Right cardiac atrium (tissue), 5 donors: ENCODE measurements around the gene DCTD. TPM values are rescaled to one million over a fixed set of nuclear protein-coding genes. Genes with fewer than 3 reads are reported as not detected.
"Not testable (repeated sequence)": the region's sequence is repeated elsewhere in the genome, so short reads cannot be mapped to it uniquely, and the experiment has no call there.

Experiments
- ATAC-seq, 2 donors: fragments of 200-7000 bp; cut with Tn5 transposase; one replicate each; pipeline versions ENCODE4 v1.8.0 to v1.9.1; 2020; ENCODE audit warnings: moderate library complexity in 2 of 2, mild to moderate bottlenecking in 1 of 2
- DNase-seq, 3 donors: peaks; one replicate each; pipeline ENCODE4 v3.0.0-alpha.2; 2020
- H3K27ac ChIP-seq: one replicate; pipeline ENCODE4 v1.5.1; 2013; ENCODE audit warnings: mild to moderate bottlenecking, low read length, control low read depth, moderate library complexity
- H3K27me3 ChIP-seq: one replicate; pipeline ENCODE4 v1.6.1; 2013; ENCODE audit not compliant: control insufficient read depth, insufficient read depth
- H3K4me1 ChIP-seq: one replicate; pipeline ENCODE4 v1.6.1; 2013; ENCODE audit warnings: low read length; ENCODE audit not compliant: control insufficient read depth, insufficient read depth
- H3K4me3 ChIP-seq: one replicate; pipeline ENCODE4 v1.5.1; 2013; ENCODE audit warnings: low read length, control low read depth
- H3K9me3 ChIP-seq: one replicate; pipeline ENCODE4 v1.6.1; 2013; ENCODE audit warnings: low read length; ENCODE audit not compliant: control insufficient read depth
- WGBS: extraction: QIAGEN DNeasy Blood & Tissue Kit; methylation state at CpG from one replicate; pipeline ENCODE4 v1.1.7; 2013; 5-methylcytosine and 5-hydroxymethylcytosine counted together
- intact Hi-C, 4 donors: fragments of 100-400 bp; cut with DNase I; formaldehyde crosslinking; loops; one replicate each; pipeline versions ENCODE4 v1.11.0 to v1.14.0; 2022 to 2023
- polyA plus RNA-seq: library from polyadenylated mRNA; stranded (reverse); fragments of 200-250 nt; gene quantifications from one replicate; pipeline ENCODE4 v1.2.3, GENCODE V29; 2013
- total RNA-seq, 4 donors: library from RNA; stranded (reverse); fragmentation: NEBNext Ultra II Directional; extraction: Animal tissue kit (Norgen Biotek cat#: 25700); gene quantifications; one replicate each; pipeline ENCODE4 v1.2.1, GENCODE V29; 2021
- donor health status: healthy with polysubstance abuse.
- donor health status: DM: no; HTN: yes; CAD: no.
- donor health status: DM: no; HTN: no; CAD: no.
- donor health status: DM: no; HTN: yes; CAD: no; lungs with severe emphysema.
- donor health status: DM: yes; HTN: yes; CAD: no.

Gene DCTD
- total and polyA plus RNA-seq, 5 donors, result 26.7 to 56.0 (median 44.2) TPM

DNA sequence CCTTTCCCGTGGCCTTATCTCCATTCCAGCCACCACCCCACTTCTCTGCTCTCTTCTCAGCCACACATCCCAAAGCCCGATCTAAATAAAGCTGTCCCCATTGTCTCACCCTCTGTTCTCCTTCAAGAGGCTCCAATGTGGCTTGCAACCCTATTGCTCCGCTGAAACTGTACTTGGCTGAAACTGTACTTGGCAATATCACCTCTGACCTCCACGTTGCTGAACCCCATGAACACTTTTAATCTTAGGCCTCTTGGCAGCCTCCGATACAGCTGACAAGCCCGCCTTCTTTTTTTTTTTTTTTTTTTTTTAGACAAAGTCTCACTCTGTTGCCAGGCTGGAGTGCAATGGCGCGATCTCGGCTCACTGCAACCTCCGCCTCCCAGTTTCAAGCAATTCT lies 12.1 kb downstream of the DCTD start:
- intact Hi-C loops, result no loop called here

GRCh38 chr4:182904211-182904761 lies 12.9 kb downstream of the DCTD start:
- DNase-seq, result no peak
- Histone ChIP-seq H3K4me3 (no peak overlapping the region), H3K9me3 (no peaks in the 10 kb centered on the region), H3K4me1 (peaks cover 3% of the 10 kb centered on the region), H3K27ac (no peak overlapping the region), H3K27me3 (no peaks in the 10 kb centered on the region)
- peak; percentile 49 to 50 for ATAC-seq
- intact Hi-C loops, result no loop called here
- WGBS, result 78% methylated on average over 12 of the region's 12 CpGs

More for the DNA sequence above, 12.1 kb downstream of the DCTD start:
- Histone ChIP-seq H3K9me3 (no peaks in the 10 kb centered on the region), H3K27ac (no peak overlapping the region), H3K27me3 (no peaks in the 10 kb centered on the region), H3K4me3 (no peak overlapping the region), H3K4me1 (peaks cover 3% of the 10 kb centered on the region)
- no peak for DNase-seq
- peak in 1 of 2 donors; percentile 53 for ATAC-seq
- 69% methylated on average over 10 of the region's 10 CpGs for WGBS

DNA sequence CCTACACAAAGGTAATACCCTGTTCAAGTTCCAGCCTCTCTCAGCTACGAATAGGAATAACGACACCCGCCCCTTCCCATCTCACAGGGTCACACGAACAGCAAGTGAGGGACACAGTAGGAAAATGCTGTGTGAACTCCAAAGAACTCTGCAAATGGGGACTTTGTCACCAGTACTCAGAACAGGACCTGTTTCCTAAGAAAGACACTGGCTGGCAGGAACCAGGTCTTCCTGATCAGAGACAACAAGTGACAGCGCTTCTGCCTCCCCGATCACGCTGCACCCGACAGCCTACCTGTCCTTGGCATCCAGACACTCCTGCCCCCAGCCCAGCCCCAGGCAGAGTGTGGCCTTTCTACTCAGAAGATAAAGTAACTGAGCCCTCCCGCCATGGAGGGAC lies 14.2 kb downstream of the DCTD start:
- 91% methylated on average over 9 of the region's 9 CpGs for WGBS
- Histone ChIP-seq H3K27ac (no peak overlapping the region), H3K4me3 (no peak overlapping the region), H3K9me3 (no peaks in the 10 kb centered on the region), H3K27me3 (no peaks in the 10 kb centered on the region), H3K4me1 (peaks cover 3% of the 10 kb centered on the region)
- intact Hi-C loops, result no loop called here
- no peak for DNase-seq
- no peak for ATAC-seq

DNA sequence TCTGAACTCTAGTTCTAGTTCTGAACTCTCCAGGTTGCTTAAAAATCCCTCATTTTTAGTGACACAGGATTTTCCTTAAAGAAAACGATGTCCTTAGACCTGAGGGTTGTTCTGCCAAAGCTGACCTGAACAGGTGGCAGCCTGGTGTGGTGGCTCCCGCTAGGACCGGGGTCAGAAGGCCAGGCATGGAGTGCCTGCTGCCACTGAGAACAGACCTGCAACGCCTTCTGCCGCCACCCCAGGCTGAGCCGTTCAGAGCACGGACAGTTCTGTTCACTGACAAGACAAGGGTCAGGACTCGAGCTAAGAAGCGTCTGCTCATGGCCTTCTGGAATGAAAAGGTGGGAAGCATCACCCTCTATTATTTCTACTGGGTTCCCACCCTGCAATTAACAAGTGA lies 15.8 kb downstream of the DCTD start:
- WGBS, result 89% methylated on average over 9 of the region's 9 CpGs
- H3K27ac ChIP-seq, result no peak overlapping the region
- no peaks in the 10 kb centered on the region for H3K9me3 ChIP-seq
- no peaks in the 10 kb centered on the region for H3K27me3 ChIP-seq
- H3K4me1 ChIP-seq, result peaks cover 3% of the 10 kb centered on the region
- DNase-seq (no peak), ATAC-seq (no peak)
- intact Hi-C loops, result no loop called here
- H3K4me3 ChIP-seq, result no peak overlapping the region

DNA sequence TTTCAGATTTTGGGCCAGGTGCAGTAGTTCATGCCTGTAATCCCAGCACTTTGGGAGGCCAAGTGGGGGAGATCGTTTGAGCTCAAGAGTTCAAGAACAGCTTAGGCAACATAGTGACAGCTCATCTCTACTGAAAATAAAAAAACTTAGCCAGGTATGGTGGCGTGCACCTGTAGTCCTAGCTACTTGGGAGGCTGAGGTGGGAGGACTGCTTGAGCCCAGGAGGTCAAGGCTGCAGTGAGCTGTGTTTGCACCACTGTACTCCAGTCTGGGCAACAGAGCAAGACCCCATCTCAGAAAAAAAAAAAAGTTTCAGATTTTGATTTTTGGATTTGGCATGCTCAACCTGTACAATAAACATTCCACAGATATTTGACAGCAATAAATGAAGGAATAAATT lies 17.2 kb downstream of the DCTD start:
- WGBS, result 90% methylated on average over 2 of the region's 2 CpGs
- H3K9me3 ChIP-seq, result not testable (repeated sequence)

DNA sequence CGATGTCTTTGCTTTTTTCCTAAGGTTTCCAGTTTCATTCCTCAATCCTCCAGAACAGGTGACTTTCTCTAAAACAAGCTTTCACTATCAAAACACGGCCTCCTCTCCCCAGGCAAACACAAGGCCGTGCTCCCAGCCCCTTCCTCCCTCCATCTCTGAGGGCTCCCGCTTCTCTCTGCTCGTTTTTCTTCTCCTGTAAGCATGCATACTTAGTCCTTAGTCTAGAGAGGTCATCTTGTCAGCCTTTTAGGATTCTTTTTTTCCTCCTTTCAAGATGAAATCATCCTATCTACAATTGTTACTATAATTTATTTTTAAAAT lies 18.7 kb downstream of the DCTD start:
- Histone ChIP-seq H3K27ac (no peak overlapping the region), H3K9me3 (no peaks in the 10 kb centered on the region), H3K4me3 (no peak overlapping the region), H3K27me3 (no peaks in the 10 kb centered on the region), H3K4me1 (no peaks in the 10 kb centered on the region)
- no peak for DNase-seq
- intact Hi-C loops, result no loop called here
- WGBS, result 83% methylated on average over 5 of the region's 5 CpGs
- ATAC-seq, result no peak

More for the DNA sequence above, 17.2 kb downstream of the DCTD start:
- H3K27me3 ChIP-seq, intact Hi-C loops, H3K27ac ChIP-seq, H3K4me1 ChIP-seq, DNase-seq, H3K4me3 ChIP-seq, ATAC-seq: not testable (repeated sequence)

DNA sequence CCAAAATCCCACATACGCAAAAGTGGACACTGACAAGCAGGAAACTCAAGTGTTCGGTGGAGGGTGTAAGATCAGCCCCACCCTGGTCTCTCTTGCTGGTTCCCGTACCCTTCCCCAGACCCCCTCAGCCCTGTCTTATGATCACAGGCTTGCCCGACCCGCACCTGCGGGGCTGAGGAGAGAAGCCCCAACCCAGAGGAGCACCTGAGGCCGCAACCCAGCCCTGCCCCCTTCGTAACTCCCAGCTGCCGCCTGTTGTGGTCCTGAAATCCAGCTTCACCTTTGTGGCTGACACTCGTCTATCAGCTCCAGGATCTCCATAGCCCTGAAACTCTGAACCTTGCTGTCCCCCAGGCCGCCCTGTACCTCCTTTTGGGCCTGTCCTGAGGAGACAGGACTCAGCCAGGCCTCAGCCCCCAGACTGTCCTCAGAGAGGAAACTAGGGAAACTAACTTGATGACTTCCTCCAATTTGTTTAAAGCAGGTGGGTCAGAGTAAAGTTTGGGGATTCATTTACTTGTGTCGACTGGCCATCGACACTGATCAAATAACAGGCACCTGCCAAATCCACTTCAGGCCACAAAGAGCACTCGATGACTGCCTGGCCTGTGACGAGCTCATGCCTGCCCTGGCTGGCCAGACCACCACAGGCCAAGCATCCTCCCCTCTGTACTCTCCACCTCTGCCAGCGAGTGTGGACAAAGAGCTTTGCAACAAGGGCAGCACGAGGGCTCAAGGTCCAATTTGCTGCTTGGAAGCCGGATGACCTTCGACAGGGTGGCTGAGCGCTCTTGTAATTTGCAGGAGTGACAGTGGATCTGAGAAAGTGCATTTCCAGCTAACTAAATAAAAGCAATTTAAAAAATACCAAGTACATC lies 19.3 kb downstream of the DCTD start:
- WGBS, result 92% methylated on average over 20 of the region's 20 CpGs
- DNase-seq, result no peak
- intact Hi-C loops, result no loop called here
- no peak overlapping the region for H3K4me3 ChIP-seq
- H3K4me1 ChIP-seq, result no peaks in the 10 kb centered on the region
- no peak for ATAC-seq
- no peaks in the 10 kb centered on the region for H3K27me3 ChIP-seq
- H3K27ac ChIP-seq, result no peak overlapping the region
- H3K9me3 ChIP-seq, result no peaks in the 10 kb centered on the region

GRCh38 chr4:182896421-182896820 lies 20.8 kb downstream of the DCTD start:
- ATAC-seq (no peak), DNase-seq (no peak)
- H3K4me1 ChIP-seq, result no peaks in the 10 kb centered on the region
- no peaks in the 10 kb centered on the region for H3K27me3 ChIP-seq
- intact Hi-C loops, result no loop called here
- H3K9me3 ChIP-seq, result no peaks in the 10 kb centered on the region
- 97% methylated on average over 8 of the region's 8 CpGs for WGBS
- no peak overlapping the region for H3K27ac ChIP-seq
- no peak overlapping the region for H3K4me3 ChIP-seq

DNA sequence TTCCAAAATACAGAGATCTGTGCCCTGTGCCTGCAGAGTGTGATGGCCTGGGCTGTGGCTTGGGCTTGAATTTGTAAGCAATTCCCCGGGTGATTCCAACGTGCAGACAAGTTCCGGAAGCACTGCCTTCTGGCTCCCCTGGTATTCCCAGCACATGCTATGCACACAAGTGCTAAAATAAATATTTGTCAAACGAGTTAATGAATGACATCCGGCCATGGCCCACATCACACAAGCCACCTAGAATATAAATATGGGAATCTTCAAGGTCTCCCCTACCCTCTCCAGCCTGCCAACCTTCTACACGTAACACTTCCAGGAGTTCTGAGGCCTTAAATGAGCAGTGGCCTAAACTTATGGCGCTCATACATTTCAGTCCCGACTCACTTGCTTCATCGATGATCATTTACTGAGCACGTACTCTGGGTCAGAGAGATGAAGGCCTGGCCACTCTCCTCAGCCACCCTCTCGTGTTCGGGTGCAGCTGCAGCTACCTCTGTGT lies 21.3 kb downstream of the DCTD start:
- Histone ChIP-seq H3K4me1 (no peaks in the 10 kb centered on the region), H3K27ac (no peak overlapping the region), H3K4me3 (no peak overlapping the region), H3K9me3 (no peaks in the 10 kb centered on the region), H3K27me3 (no peaks in the 10 kb centered on the region)
- intact Hi-C loops, result no loop called here
- ATAC-seq, result no peak
- DNase-seq, result no peak
- WGBS, result 85% methylated on average over 12 of the region's 12 CpGs

- ATAC-seq, result peak in 1 of 2 donors; percentile 19
- H3K27me3 ChIP-seq, result no peaks in the 10 kb centered on the region
- no peak overlapping the region for H3K27ac ChIP-seq
- no peak overlapping the region for H3K4me3 ChIP-seq
- no peaks in the 10 kb centered on the region for H3K9me3 ChIP-seq
- intact Hi-C loops, result no loop called here
- H3K4me1 ChIP-seq, result no peaks in the 10 kb centered on the region
- 96% methylated on average over 18 of the region's 18 CpGs for WGBS
- DNase-seq, result no peak
Measured at GRCh38 chr4:182894681-182895275, 22.4 kb downstream of the DCTD start.

- H3K4me1 ChIP-seq, result no peaks in the 10 kb centered on the region
- no peak overlapping the region for H3K27ac ChIP-seq
- ATAC-seq (no peak), DNase-seq (no peak)
- intact Hi-C loops, result no loop called here
- 92% methylated on average over 19 of the region's 19 CpGs for WGBS
- H3K27me3 ChIP-seq, result no peaks in the 10 kb centered on the region
- no peak overlapping the region for H3K4me3 ChIP-seq
- H3K9me3 ChIP-seq, result no peaks in the 10 kb centered on the region
Measured at GRCh38 chr4:182893474-182894080, 23.6 kb downstream of the DCTD start.
